NT2/D1 (cell line): ENCODE results near the gene AFAP1L2.

Experiments
- SUZ12 ChIP-seq: IDR thresholded peaks from 2 replicates; pipeline ENCODE4 v1.6.1; 2011; ENCODE audit not compliant: insufficient read length, insufficient read depth; ENCODE audit errors: extremely low read depth
- YY1 ChIP-seq: IDR thresholded peaks from 2 replicates; pipeline ENCODE4 v1.6.1; 2011; ENCODE audit not compliant: insufficient read length, insufficient read depth
- ZNF274 ChIP-seq: IDR thresholded peaks from 2 replicates; pipeline ENCODE4 v1.6.1; 2011; ENCODE audit warnings: mild to moderate bottlenecking, low read depth, low read length

DNA sequence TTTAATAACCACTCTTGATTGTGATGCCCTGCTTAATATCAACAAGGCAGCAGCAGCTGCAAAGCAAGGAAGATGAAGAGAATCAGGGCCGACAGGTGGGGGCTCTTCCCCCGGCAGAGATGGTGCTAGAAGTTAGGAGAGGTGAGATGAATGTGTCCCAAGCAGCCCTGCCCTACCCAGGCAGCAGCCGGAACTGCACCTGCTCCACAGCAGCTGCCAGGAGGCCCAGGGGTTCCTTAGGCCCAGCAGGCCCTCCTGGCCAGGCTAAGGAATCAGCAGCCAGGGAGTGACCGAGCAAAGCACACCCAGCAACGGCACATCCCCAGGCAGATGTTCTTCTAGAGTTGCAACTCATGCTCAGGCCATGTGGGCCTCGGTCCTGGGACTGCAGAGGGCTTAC is 17.9 kb downstream of the AFAP1L2 start:
- TF ChIP-seq SUZ12 (no peak), ZNF274 (no peak), YY1 (no peak)
